Mesodermal cell (in vitro differentiated cells): Measurements from ENCODE around the gene YIF1A.
A peak's percentile ranks its signal among the peaks of the same experiment; 100 is the strongest.
"Not testable (repeated sequence)": the region's sequence is repeated elsewhere in the genome, so short reads cannot be mapped to it uniquely, and the experiment has no call there.

Experiments used
- H3K27ac ChIP-seq: 2 replicates; pipeline ENCODE4 v1.7.0; 2013; ENCODE audit warnings: mild to moderate bottlenecking, low read depth, low read length, moderate library complexity; ENCODE audit not compliant: severe bottlenecking
- H3K36me3 ChIP-seq: 2 replicates; pipeline ENCODE4 v1.7.1; 2013; ENCODE audit warnings: mild to moderate bottlenecking, low read length, moderate library complexity; ENCODE audit not compliant: control insufficient read depth, insufficient read depth
- H3K4me1 ChIP-seq: one replicate; pipeline ENCODE4 v1.7.1; 2013; ENCODE audit warnings: mild to moderate bottlenecking, low read length; ENCODE audit not compliant: insufficient read depth, control insufficient read depth, poor library complexity, severe bottlenecking
- H3K4me3 ChIP-seq: 2 replicates; pipeline ENCODE4 v1.7.0; 2013; ENCODE audit warnings: low read length, control low read depth, mild to moderate bottlenecking; ENCODE audit not compliant: insufficient read depth, poor library complexity, severe bottlenecking; ENCODE audit errors: extremely low read depth
- H3K9me3 ChIP-seq: 2 replicates; pipeline ENCODE4 v1.7.1; 2013; ENCODE audit warnings: mild to moderate bottlenecking, low read length, moderate library complexity; ENCODE audit not compliant: control insufficient read depth
- WGBS, 2 experiments: methylation state at CpG; one replicate each; pipeline ENCODE4 v1.1.5; 2013; ENCODE audit warnings: missing lambda C conversion rate in 2 of 2; ENCODE audit not compliant: insufficient coverage in 2 of 2; 5-methylcytosine and 5-hydroxymethylcytosine counted together

YIF1A gene

GRCh38 chr11:66283461-66284105, 5.4 kb downstream of the YIF1A start:
- Histone ChIP-seq H3K9me3 (no peaks in the 10 kb centered on the region), H3K4me3 (no peak overlapping the region), H3K4me1 (peaks cover 45% of the 10 kb centered on the region), H3K27ac (no peak overlapping the region), H3K36me3 (peaks cover 30% of the 10 kb centered on the region)
- WGBS, 2 experiments = 91 to 96% methylated on average over 4 to 9 of the region's 14 CpGs

- H3K4me3 ChIP-seq = no peak overlapping the region
- peak overlapping the region; percentile 36 for H3K27ac ChIP-seq
- H3K36me3 ChIP-seq = peaks cover 30% of the 10 kb centered on the region
- no peaks in the 10 kb centered on the region for H3K9me3 ChIP-seq
- peaks cover 41% of the 10 kb centered on the region for H3K4me1 ChIP-seq
- 12 to 14% methylated on average over 29 to 31 of the region's 35 CpGs for WGBS, 2 experiments
Observed at GRCh38 chr11:66282468-66283455, 6.2 kb downstream of the YIF1A start.

DNA sequence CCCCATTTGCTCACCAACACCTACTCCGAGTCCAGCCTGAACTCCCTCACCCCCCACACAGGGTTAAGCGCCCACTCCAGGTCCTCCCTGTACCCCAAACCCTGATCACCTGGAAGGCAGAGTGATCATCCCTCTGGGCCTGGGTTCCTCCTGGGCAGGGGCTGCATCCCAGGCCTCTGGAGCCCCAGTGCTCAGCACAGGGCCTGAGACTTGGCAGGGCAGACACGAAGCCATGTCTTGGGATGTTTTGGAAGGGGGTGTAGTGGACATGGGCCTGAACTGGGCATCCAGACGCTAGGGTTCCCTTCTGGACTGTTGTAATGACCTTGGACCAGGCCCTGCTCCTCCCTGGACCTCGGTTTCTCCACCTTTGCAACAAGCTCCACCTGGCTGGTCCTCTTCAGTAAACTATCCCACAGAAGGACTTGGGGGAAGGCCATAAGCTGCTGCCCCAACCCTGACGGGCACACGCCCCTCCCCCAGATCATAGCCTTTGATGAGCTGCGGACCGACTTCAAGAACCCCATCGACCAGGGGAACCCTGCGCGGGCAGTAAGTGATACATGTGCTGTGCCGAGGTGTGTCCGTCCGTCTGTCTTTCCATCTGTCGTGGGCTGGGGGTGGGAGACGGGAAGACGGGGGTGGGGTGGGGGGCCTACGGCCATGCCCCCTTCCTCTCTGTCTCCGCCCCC, 7.0 kb downstream of the YIF1A start:
- WGBS, 2 experiments = 55 to 59% methylated on average over 4 to 8 of the region's 20 CpGs
- Histone ChIP-seq H3K36me3 (peaks cover 29% of the 10 kb centered on the region), H3K27ac (peak overlapping the region; percentile 10), H3K4me3 (no peak overlapping the region), H3K4me1 (peaks cover 35% of the 10 kb centered on the region), H3K9me3 (no peaks in the 10 kb centered on the region)

DNA sequence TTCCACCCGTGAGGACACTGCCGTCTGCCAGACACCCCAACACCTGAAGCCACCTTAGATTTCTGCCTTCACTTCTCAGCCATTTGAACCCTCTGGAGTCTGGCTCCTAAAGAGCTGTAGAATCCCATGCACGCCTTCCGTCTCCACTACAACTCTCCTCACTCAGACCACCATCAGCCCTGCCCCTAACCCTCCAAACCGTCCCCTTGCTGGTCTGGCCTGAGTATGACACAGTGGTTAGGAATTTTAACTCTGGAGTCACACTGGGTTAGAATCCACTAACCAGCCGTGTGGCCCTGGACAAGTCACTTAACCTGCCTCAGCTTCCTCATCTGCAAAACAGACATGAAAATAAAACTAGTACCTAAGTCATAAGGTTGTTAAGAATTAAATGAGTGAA, 7.9 kb downstream of the YIF1A start:
- peak overlapping the region; percentile 10 for H3K27ac ChIP-seq
- peaks cover 30% of the 10 kb centered on the region for H3K36me3 ChIP-seq

GRCh38 chr11:66280428-66280827, 8.5 kb downstream of the YIF1A start:
- H3K36me3 ChIP-seq = peaks cover 33% of the 10 kb centered on the region
- H3K9me3 ChIP-seq = no peaks in the 10 kb centered on the region
- H3K27ac ChIP-seq = no peak overlapping the region
- peaks cover 35% of the 10 kb centered on the region for H3K4me1 ChIP-seq
- H3K4me3 ChIP-seq = no peak overlapping the region
- 65 to 67% methylated on average over 4 to 12 of the region's 14 CpGs for WGBS, 2 experiments

More for the DNA sequence above, 7.9 kb downstream of the YIF1A start:
- H3K4me1 ChIP-seq = peaks cover 35% of the 10 kb centered on the region
- no peaks in the 10 kb centered on the region for H3K9me3 ChIP-seq
- WGBS, 2 experiments = 76 to 88% methylated on average over 4 to 6 of the region's 6 CpGs
- no peak overlapping the region for H3K4me3 ChIP-seq

DNA sequence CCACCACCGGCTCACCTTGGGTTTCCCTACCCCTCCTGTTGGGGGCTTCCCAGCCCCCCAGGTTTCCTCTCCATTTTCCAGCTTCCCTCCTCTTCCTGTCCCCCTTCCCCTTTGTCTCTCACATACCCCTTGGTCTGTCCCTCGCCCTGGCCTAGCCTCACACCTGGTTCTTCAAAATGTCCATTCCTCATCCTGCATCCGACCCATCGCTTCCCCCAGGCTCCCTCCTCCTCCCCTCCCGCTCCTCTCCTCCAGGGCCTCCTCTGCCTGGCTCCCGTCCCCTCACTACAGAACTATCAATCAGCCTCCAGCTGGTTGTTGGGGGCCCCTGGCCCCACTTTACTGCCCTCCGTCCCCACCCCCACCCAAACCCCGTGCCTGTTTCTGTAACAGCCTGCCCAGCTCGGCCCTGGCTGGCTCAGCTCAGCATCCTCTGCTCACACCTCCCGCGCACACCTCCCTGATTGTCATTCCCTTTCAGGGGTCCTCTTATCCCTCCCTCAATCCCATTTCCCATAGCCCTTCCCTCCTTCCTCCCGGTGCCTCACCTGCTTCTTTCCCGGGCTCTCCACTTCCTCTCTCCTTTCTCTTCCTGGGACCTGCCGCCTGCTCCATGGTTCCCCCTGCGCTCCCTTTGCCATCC, 9.7 kb downstream of the YIF1A start:
- H3K4me3 ChIP-seq = no peak overlapping the region

DNA sequence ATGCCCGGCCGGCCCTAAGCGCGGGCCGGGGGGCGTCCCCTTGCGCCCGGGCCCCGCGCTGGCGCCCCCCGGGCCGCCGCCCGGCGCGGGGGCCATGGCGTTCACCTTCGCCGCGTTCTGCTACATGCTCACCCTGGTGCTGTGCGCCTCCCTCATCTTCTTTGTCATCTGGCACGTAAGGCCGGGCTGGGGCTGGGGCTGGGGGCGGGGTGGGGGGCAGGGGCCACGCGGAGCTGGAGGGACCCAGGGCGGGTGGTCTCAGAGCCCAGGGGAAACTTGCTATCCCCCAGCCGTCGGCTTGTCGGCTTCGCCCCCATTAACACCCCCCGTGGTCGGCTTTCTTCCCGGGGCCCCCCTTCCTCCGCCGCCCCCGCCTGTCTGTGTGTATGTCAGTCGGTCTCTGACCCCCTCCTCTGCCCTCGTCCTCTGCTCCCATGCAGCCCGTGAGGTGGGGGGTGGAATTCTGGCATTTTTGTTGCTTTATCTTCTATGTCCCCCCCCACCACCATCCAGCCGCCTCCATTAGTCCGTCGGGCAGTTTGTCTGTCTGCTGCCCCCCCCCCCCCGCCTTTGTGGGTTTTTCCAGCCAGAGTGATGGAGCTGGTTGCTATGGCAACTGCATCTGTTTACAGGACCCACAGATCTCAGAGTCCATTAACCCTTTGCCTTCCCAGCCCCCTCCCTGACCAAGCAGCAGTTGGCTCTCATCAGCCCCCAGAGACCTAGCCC, 10.4 kb downstream of the YIF1A start:
- Histone ChIP-seq H3K9me3 (no peaks in the 10 kb centered on the region), H3K4me3 (peak overlapping the region; percentile 23), H3K36me3 (peaks cover 31% of the 10 kb centered on the region), H3K4me1 (peaks cover 35% of the 10 kb centered on the region), H3K27ac (no peak overlapping the region)
- WGBS, 2 experiments = 0% methylated on average over 4 to 22 of the region's 45 CpGs

More for the DNA sequence above, 9.7 kb downstream of the YIF1A start:
- H3K27ac ChIP-seq = no peak overlapping the region
- peaks cover 35% of the 10 kb centered on the region for H3K4me1 ChIP-seq
- WGBS, 2 experiments = 46 to 47% methylated on average over 13 of the region's 15 CpGs
- peaks cover 31% of the 10 kb centered on the region for H3K36me3 ChIP-seq
- no peaks in the 10 kb centered on the region for H3K9me3 ChIP-seq

GRCh38 chr11:66277471-66278362, 11.2 kb downstream of the YIF1A start, which contains the start of gene CNIH2:
TSS of gene CNIH2 (plus strand) at chr11:66278175. CDS start at chr11:66278457, 282 bp downstream.
- Histone ChIP-seq H3K36me3 (peaks cover 37% of the 10 kb centered on the region), H3K27ac (no peak within 1 kb of the TSS), H3K4me1 (peaks cover 35% of the 10 kb centered on the region), H3K4me3 (peak within 1 kb of the TSS; percentile 23), H3K9me3 (no peaks in the 10 kb centered on the region)
- 3 to 6% methylated on average over 63 to 71 of the region's 84 CpGs for WGBS, 2 experiments

DNA sequence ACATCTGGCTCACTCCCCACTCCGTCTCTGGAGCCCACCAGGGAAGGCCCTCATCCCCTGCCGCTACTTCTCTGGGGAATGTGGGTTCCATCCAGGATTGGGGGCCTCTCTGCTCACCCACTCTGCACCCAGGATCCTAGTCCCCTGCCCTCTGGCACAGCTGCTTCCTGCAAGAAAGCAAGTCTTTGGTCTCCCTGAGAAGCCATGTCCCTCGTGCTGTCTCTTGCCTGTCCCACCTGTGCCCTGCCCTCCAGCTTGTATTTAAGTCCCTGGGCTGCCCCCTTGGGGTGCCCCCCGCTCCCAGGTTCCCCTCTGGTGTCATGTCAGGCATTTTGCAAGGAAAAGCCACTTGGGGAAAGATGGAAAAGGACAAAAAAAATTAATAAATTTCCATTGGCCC, 11.9 kb downstream of the YIF1A start:
- H3K27ac ChIP-seq = not testable (repeated sequence)
- 96 to 100% methylated on average over 1 to 4 of the region's 4 CpGs for WGBS, 2 experiments

More for the DNA sequence above, 11.9 kb downstream of the YIF1A start:
- peaks cover 41% of the 10 kb centered on the region for H3K36me3 ChIP-seq
- peaks cover 30% of the 10 kb centered on the region for H3K4me1 ChIP-seq
- H3K9me3 ChIP-seq, H3K4me3 ChIP-seq: not testable (repeated sequence)
